Upper lobe of right lung (tissue), 1 donor: Measurements from ENCODE around the gene SRRM4. TPM values are rescaled to one million over a fixed set of nuclear protein-coding genes. Genes with fewer than 3 reads are reported as not detected.
A peak's percentile ranks its signal among the peaks of the same experiment; 100 is the strongest.

ENCODE experiments used
- ATAC-seq: fragments of 200-7000 bp; cut with Tn5 transposase; one replicate; pipeline ENCODE4 v1.9.1; 2020; ENCODE audit warnings: mild to moderate bottlenecking, moderate library complexity
- DNase-seq: peaks from one replicate; pipeline ENCODE4 v3.0.0-alpha.2; 2020
- H3K27ac ChIP-seq: fragments of 200-600 bp; one replicate; pipeline ENCODE4 v1.8.0; 2022
- H3K27me3 ChIP-seq: fragments of 200-600 bp; one replicate; pipeline ENCODE4 v1.8.0; 2022; ENCODE audit warnings: mild to moderate bottlenecking
- H3K36me3 ChIP-seq: fragments of 200-600 bp; one replicate; pipeline ENCODE4 v1.8.0; 2022
- H3K4me1 ChIP-seq: fragments of 200-600 bp; one replicate; pipeline ENCODE4 v1.8.0; 2022
- H3K4me3 ChIP-seq: fragments of 200-600 bp; one replicate; pipeline ENCODE4 v1.8.0; 2022; ENCODE audit warnings: mild to moderate bottlenecking
- H3K9me3 ChIP-seq: fragments of 200-600 bp; one replicate; pipeline ENCODE4 v1.8.0; 2022
- CTCF ChIP-seq: fragments of 200-600 bp; IDR thresholded peaks from one replicate; pipeline ENCODE4 v1.8.0; 2022; ENCODE audit warnings: antibody characterized with exemption
- intact Hi-C: fragments of 100-400 bp; cut with DNase I; formaldehyde crosslinking; loops from one replicate; pipeline ENCODE4 v1.11.0; 2022
- total RNA-seq: library from RNA; stranded (reverse); fragmentation: NEBNext Ultra II Directional; extraction: Animal tissue kit (Norgen Biotek cat#: 25700); gene quantifications from one replicate; pipeline ENCODE4 v1.2.1, GENCODE V29; 2021
- donor health status: DM: no; HTN: yes; CAD: no; lungs with severe emphysema.

The SRRM4 gene
- total RNA-seq, 1 donor from 2014 or later, result 0.12 TPM

GRCh38 chr12:119171691-119172425, 190.5 kb downstream of the SRRM4 start:
- TF ChIP-seq CTCF, result no peak
- Histone ChIP-seq H3K27ac (no peak overlapping the region), H3K9me3 (no peaks in the 10 kb centered on the region), H3K36me3 (no peaks in the 10 kb centered on the region), H3K4me3 (no peak overlapping the region), H3K27me3 (no peaks in the 10 kb centered on the region), H3K4me1 (peaks cover 6% of the 10 kb centered on the region)
- DNase-seq (no peak), ATAC-seq (no peak)
- intact Hi-C loops, result no loop called here

GRCh38 chr12:119175081-119175480, 193.7 kb downstream of the SRRM4 start:
- no peaks in the 10 kb centered on the region for H3K27me3 ChIP-seq
- DNase-seq, result no peak
- H3K4me1 ChIP-seq, result peaks cover 13% of the 10 kb centered on the region
- no peak for ATAC-seq
- intact Hi-C loops, result no loop called here
- H3K4me3 ChIP-seq, result no peak overlapping the region
- no peaks in the 10 kb centered on the region for H3K36me3 ChIP-seq
- no peak for TF ChIP-seq CTCF
- H3K27ac ChIP-seq, result no peak overlapping the region
- no peaks in the 10 kb centered on the region for H3K9me3 ChIP-seq

- DNase-seq (peak; percentile 88), ATAC-seq (peak; percentile 42)
- intact Hi-C loops, result no loop called here
- Histone ChIP-seq H3K4me1 (peaks cover 15% of the 10 kb centered on the region), H3K36me3 (no peaks in the 10 kb centered on the region), H3K27ac (no peak overlapping the region), H3K4me3 (peak overlapping the region; percentile 24), H3K27me3 (no peaks in the 10 kb centered on the region), H3K9me3 (no peaks in the 10 kb centered on the region)
- no peak for TF ChIP-seq CTCF
These were observed 195.1 kb downstream of the SRRM4 start for GRCh38 chr12:119176267-119177055.

- H3K36me3 ChIP-seq, result no peaks in the 10 kb centered on the region
- H3K4me1 ChIP-seq, result peaks cover 19% of the 10 kb centered on the region
- intact Hi-C loops, result no loop called here
- H3K27ac ChIP-seq, result no peak overlapping the region
- ATAC-seq, result no peak
- H3K9me3 ChIP-seq, result no peaks in the 10 kb centered on the region
- no peak for DNase-seq
- no peak overlapping the region for H3K4me3 ChIP-seq
- no peaks in the 10 kb centered on the region for H3K27me3 ChIP-seq
- TF ChIP-seq CTCF, result no peak
These were observed 195.7 kb downstream of the SRRM4 start for GRCh38 chr12:119177056-119177325.

GRCh38 chr12:119177724-119178380, 196.5 kb downstream of the SRRM4 start:
- H3K36me3 ChIP-seq, result no peaks in the 10 kb centered on the region
- H3K4me3 ChIP-seq, result no peak overlapping the region
- DNase-seq (no peak), ATAC-seq (no peak)
- H3K27ac ChIP-seq, result peak overlapping the region; percentile 90
- peaks cover 25% of the 10 kb centered on the region for H3K4me1 ChIP-seq
- H3K9me3 ChIP-seq, result no peaks in the 10 kb centered on the region
- no peaks in the 10 kb centered on the region for H3K27me3 ChIP-seq
- no peak for TF ChIP-seq CTCF
- intact Hi-C loops, result no loop called here
